ENCODE measurements around the gene PARVB. TPM values are rescaled to one million over a fixed set of nuclear protein-coding genes. Genes with fewer than 3 reads are reported as not detected.

Gene PARVB, protein sequence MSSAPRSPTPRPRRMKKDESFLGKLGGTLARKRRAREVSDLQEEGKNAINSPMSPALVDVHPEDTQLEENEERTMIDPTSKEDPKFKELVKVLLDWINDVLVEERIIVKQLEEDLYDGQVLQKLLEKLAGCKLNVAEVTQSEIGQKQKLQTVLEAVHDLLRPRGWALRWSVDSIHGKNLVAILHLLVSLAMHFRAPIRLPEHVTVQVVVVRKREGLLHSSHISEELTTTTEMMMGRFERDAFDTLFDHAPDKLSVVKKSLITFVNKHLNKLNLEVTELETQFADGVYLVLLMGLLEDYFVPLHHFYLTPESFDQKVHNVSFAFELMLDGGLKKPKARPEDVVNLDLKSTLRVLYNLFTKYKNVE
- total RNA-seq (8.5 and 12.1 TPM in 2 replicates), polyA plus RNA-seq (47.3 and 55.2 TPM in 2 replicates), polyA minus RNA-seq (ENCODE audit: low replicate concordance) (39.5 and 45.1 TPM in 2 replicates)
- 55.1 and 57.2 TPM in 2 replicates for polyA plus RNA-seq (2012)

DNA sequence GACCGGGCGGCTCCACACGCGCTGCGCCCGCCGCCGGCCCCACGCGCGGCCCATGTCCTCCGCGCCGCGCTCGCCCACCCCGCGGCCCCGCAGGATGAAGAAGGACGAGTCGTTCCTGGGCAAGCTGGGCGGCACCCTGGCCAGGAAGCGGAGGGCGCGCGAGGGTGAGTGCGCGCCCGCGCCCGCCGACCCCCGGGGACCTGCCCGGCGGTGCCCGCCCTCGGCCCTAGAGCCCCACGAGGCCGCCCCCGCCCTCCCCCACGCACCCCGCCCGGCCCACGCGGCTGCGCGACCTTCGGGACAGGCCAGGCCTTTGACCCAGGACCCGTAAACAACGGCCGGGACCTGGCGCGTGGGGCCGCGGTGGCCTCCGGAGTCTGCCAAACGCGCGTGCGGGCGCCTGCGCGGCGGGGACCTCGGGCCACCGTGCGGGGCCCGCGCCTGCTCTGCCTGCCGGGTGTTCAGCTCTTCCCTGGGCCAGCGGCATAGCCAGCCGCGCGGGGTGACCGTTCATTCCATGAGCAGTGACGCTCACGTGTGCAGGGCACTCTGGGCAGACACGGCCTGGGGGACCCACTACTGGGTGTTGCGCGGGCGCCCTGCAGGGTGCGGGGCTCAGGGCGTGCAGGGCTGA lies at the start of gene PARVB:
PARVB (plus strand) TSS at position 15 of the 634 bp plus-strand sequence; CDS start at position 53, 38 bp downstream.
- DNase-seq (ENCODE audit: low read depth in 2 of 2) = no peak
- Histone ChIP-seq H3K79me2 (ENCODE audit: control insufficient read depth, insufficient read depth, low read length) (peaks cover 12% of the 10 kb centered on the region), H3K4me1 (ENCODE audit: control insufficient read depth, extremely low read depth, insufficient read depth, low read length) (peaks cover 8% of the 10 kb centered on the region)

DNA sequence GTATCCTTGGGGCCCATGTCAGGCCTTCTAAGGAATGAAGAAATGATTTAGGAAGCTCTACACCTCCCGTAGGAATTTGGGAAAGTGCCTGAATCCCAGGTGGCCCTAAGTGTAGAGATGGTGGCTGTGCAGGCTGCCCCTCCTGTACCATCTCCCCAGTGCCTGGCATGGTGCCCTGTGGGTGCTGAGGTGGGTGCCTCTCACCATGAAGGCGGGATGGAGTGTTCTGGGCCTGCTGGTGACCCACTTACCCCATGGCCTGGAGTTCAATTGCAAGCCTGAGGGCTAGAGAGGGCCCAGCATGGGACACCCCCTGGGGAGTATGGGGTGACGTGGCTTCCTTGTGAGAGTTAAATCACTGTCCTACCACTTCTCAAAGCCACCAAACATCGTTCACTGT lies 49.1 kb upstream of the PARVB start:
- Histone ChIP-seq H3K79me2 (ENCODE audit: control insufficient read depth, insufficient read depth, low read length) (no peaks in the 10 kb centered on the region), H3K27me3 (ENCODE audit: control insufficient read depth, insufficient read depth, low read length) (no peaks in the 10 kb centered on the region), H3K36me3 (ENCODE audit: control insufficient read depth, insufficient read depth, low read length) (peaks cover 22% of the 10 kb centered on the region), H3K4me1 (ENCODE audit: control insufficient read depth, extremely low read depth, insufficient read depth, low read length) (no peaks in the 10 kb centered on the region), H2AFZ (ENCODE audit: low read length) (no peak overlapping the region), H3K27ac (ENCODE audit: insufficient read depth, low read length) (no peak overlapping the region), H3K9me3 (ENCODE audit: control insufficient read depth, insufficient read depth, low read depth, low read length) (no peaks in the 10 kb centered on the region), H3K9ac (ENCODE audit: insufficient read depth, low read length) (no peak overlapping the region), H4K20me1 (ENCODE audit: control insufficient read depth, extremely low read depth, insufficient read depth, low read length) (no peaks in the 10 kb centered on the region), H3K4me2 (ENCODE audit: extremely low read depth, insufficient read depth, low read length) (no peak overlapping the region), H3K4me3 (replicated peaks in 1 of 4; ENCODE audit: control extremely low read depth in 1 of 4, insufficient read depth in 1 of 4, low read depth in 3 of 4, low read length in 4 of 4) (no peak overlapping the region)
- DNase-seq (ENCODE audit: low read depth in 2 of 2) = no peak
- TF ChIP-seq, protein P1, sequence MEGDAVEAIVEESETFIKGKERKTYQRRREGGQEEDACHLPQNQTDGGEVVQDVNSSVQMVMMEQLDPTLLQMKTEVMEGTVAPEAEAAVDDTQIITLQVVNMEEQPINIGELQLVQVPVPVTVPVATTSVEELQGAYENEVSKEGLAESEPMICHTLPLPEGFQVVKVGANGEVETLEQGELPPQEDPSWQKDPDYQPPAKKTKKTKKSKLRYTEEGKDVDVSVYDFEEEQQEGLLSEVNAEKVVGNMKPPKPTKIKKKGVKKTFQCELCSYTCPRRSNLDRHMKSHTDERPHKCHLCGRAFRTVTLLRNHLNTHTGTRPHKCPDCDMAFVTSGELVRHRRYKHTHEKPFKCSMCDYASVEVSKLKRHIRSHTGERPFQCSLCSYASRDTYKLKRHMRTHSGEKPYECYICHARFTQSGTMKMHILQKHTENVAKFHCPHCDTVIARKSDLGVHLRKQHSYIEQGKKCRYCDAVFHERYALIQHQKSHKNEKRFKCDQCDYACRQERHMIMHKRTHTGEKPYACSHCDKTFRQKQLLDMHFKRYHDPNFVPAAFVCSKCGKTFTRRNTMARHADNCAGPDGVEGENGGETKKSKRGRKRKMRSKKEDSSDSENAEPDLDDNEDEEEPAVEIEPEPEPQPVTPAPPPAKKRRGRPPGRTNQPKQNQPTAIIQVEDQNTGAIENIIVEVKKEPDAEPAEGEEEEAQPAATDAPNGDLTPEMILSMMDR (conservative IDR thresholded peaks at IDR 0.05 in 1 of 2, IDR thresholded peaks at IDR 0.05 in 1 of 2; ENCODE audit: low read depth in 1 of 2, low read length in 2 of 2) = no peak
- no peak for TF ChIP-seq EZH2 (IDR thresholded peaks at IDR 0.05; ENCODE audit: low read length, missing control alignments)

More for the DNA sequence above, at the start of gene PARVB:
- H3K9me3 ChIP-seq (ENCODE audit: control insufficient read depth, insufficient read depth, low read depth, low read length) = no peaks in the 10 kb centered on the region
- no peaks in the 10 kb centered on the region for H4K20me1 ChIP-seq (ENCODE audit: control insufficient read depth, extremely low read depth, insufficient read depth, low read length)
- no peaks in the 10 kb centered on the region for H3K36me3 ChIP-seq (ENCODE audit: control insufficient read depth, insufficient read depth, low read length)
- TF ChIP-seq, protein P1 (conservative IDR thresholded peaks at IDR 0.05 in 1 of 2, IDR thresholded peaks at IDR 0.05 in 1 of 2; ENCODE audit: low read depth in 1 of 2, low read length in 2 of 2) = no peak
- TF ChIP-seq EZH2 (IDR thresholded peaks at IDR 0.05; ENCODE audit: low read length, missing control alignments) = no peak
- H3K4me3 ChIP-seq (replicated peaks in 1 of 4; ENCODE audit: control extremely low read depth in 1 of 4, insufficient read depth in 1 of 4, low read depth in 3 of 4, low read length in 4 of 4) = peak within 1 kb of the TSS; percentile 55 to 67 (median 64)
- peak within 1 kb of the TSS; percentile 91 for H3K4me2 ChIP-seq (ENCODE audit: extremely low read depth, insufficient read depth, low read length)
- H2AFZ ChIP-seq (ENCODE audit: low read length) = peak within 1 kb of the TSS; percentile 86
- H3K27me3 ChIP-seq (ENCODE audit: control insufficient read depth, insufficient read depth, low read length) = no peaks in the 10 kb centered on the region
- peak within 1 kb of the TSS; percentile 90 for H3K9ac ChIP-seq (ENCODE audit: insufficient read depth, low read length)
- peak within 1 kb of the TSS; percentile 91 for H3K27ac ChIP-seq (ENCODE audit: insufficient read depth, low read length)
